ENCODE measurements around the gene UBE2D3.

Gene UBE2D3

GRCh38 chr4:102758241-102759160 lies 68.8 kb downstream of the UBE2D3 start:
- Histone ChIP-seq H3K9me3 (ENCODE audit: control insufficient read depth in 1 of 2, low read length in 2 of 2) (no peaks in the 10 kb centered on the region), H3K4me3 (ENCODE audit: low read depth in 1 of 2, low read length in 2 of 2) (no peak overlapping the region), H3K36me3 (ENCODE audit: control insufficient read depth in 1 of 2, insufficient read depth in 2 of 2, low read length in 2 of 2) (no peaks in the 10 kb centered on the region), H3K27me3 (ENCODE audit: control insufficient read depth in 1 of 2, insufficient read depth in 2 of 2, low read length in 2 of 2) (no peaks in the 10 kb centered on the region), H3K27ac (ENCODE audit: low read depth, low read length) (no peak overlapping the region), H3K4me1 (ENCODE audit: control insufficient read depth in 1 of 2, insufficient read depth in 2 of 2, low read length in 2 of 2) (peaks cover 22 to 30% of the 10 kb centered on the region in 2 donors), H3K9ac (ENCODE audit: low read depth in 1 of 2, low read length in 2 of 2) (no peak overlapping the region)

GRCh38 chr4:102757681-102758080 lies 69.7 kb downstream of the UBE2D3 start:
- no peaks in the 10 kb centered on the region for H3K27me3 ChIP-seq (ENCODE audit: control insufficient read depth in 1 of 2, insufficient read depth in 2 of 2, low read length in 2 of 2)
- no peak overlapping the region for H3K27ac ChIP-seq (ENCODE audit: low read depth, low read length)
- H3K36me3 ChIP-seq (ENCODE audit: control insufficient read depth in 1 of 2, insufficient read depth in 2 of 2, low read length in 2 of 2), result no peaks in the 10 kb centered on the region
- no peak overlapping the region for H3K4me3 ChIP-seq (ENCODE audit: low read depth in 1 of 2, low read length in 2 of 2)
- H3K9me3 ChIP-seq (ENCODE audit: control insufficient read depth in 1 of 2, low read length in 2 of 2), result no peaks in the 10 kb centered on the region
- peaks cover 22 to 30% of the 10 kb centered on the region in 2 donors for H3K4me1 ChIP-seq (ENCODE audit: control insufficient read depth in 1 of 2, insufficient read depth in 2 of 2, low read length in 2 of 2)
- H3K9ac ChIP-seq (ENCODE audit: low read depth in 1 of 2, low read length in 2 of 2), result no peak overlapping the region

GRCh38 chr4:102754044-102754443 lies 73.3 kb downstream of the UBE2D3 start:
- no peaks in the 10 kb centered on the region for H3K36me3 ChIP-seq (ENCODE audit: control insufficient read depth in 1 of 2, insufficient read depth in 2 of 2, low read length in 2 of 2)

GRCh38 chr4:102751941-102752340 lies 75.4 kb downstream of the UBE2D3 start:
- Histone ChIP-seq H3K9me3 (ENCODE audit: control insufficient read depth in 1 of 2, low read length in 2 of 2) (no peaks in the 10 kb centered on the region), H3K4me1 (ENCODE audit: control insufficient read depth in 1 of 2, insufficient read depth in 2 of 2, low read length in 2 of 2) (no peaks in the 10 kb centered on the region), H3K4me3 (ENCODE audit: low read depth in 1 of 2, low read length in 2 of 2) (no peak overlapping the region), H3K27ac (ENCODE audit: low read depth, low read length) (no peak overlapping the region), H3K9ac (ENCODE audit: low read depth in 1 of 2, low read length in 2 of 2) (no peak overlapping the region), H3K36me3 (ENCODE audit: control insufficient read depth in 1 of 2, insufficient read depth in 2 of 2, low read length in 2 of 2) (no peaks in the 10 kb centered on the region), H3K27me3 (ENCODE audit: control insufficient read depth in 1 of 2, insufficient read depth in 2 of 2, low read length in 2 of 2) (no peaks in the 10 kb centered on the region)

More at GRCh38 chr4:102754044-102754443, 73.3 kb downstream of the UBE2D3 start:
- Histone ChIP-seq H3K9me3 (ENCODE audit: control insufficient read depth in 1 of 2, low read length in 2 of 2) (no peaks in the 10 kb centered on the region), H3K27ac (ENCODE audit: low read depth, low read length) (no peak overlapping the region), H3K9ac (ENCODE audit: low read depth in 1 of 2, low read length in 2 of 2) (no peak overlapping the region), H3K4me3 (ENCODE audit: low read depth in 1 of 2, low read length in 2 of 2) (no peak overlapping the region), H3K4me1 (ENCODE audit: control insufficient read depth in 1 of 2, insufficient read depth in 2 of 2, low read length in 2 of 2) (peaks cover 4 to 15% of the 10 kb centered on the region in 2 donors), H3K27me3 (ENCODE audit: control insufficient read depth in 1 of 2, insufficient read depth in 2 of 2, low read length in 2 of 2) (no peaks in the 10 kb centered on the region)

Data from duodenal mucosa (tissue), 2 donors.